ENCODE results near the gene HMGA1. TPM values are rescaled to one million over a fixed set of nuclear protein-coding genes. Genes with fewer than 3 reads are reported as not detected.

The HMGA1 gene
- total RNA-seq, 1 donor from 2014 or later, result 33.4 TPM

GRCh38 chr6:34225551-34225950 is 11.1 kb upstream of the HMGA1 start:
- H3K27ac Mint-ChIP-seq (ENCODE audit: unreplicated experiment), result no peak overlapping the region
- no peaks in the 10 kb centered on the region for H3K9me3 Mint-ChIP-seq (ENCODE audit: low read depth)
- DNase-seq (ENCODE audit: low spot score), result no peak
- no peak overlapping the region for H3K4me3 Mint-ChIP-seq (ENCODE audit: unreplicated experiment)
- TF ChIP-seq CTCF (IDR thresholded peaks at IDR 0.05), result no peak
- H3K4me1 Mint-ChIP-seq (ENCODE audit: low read depth), result peaks cover 13% of the 10 kb centered on the region
- H3K36me3 Mint-ChIP-seq (ENCODE audit: low read depth), result no peaks in the 10 kb centered on the region
- no peaks in the 10 kb centered on the region for H3K27me3 Mint-ChIP-seq (ENCODE audit: low read depth)

- Mint-ChIP-seq H3K36me3 (ENCODE audit: low read depth) (no peaks in the 10 kb centered on the region), H3K27ac (ENCODE audit: unreplicated experiment) (no peak overlapping the region), H3K4me1 (ENCODE audit: low read depth) (peaks cover 13% of the 10 kb centered on the region), H3K9me3 (ENCODE audit: low read depth) (no peaks in the 10 kb centered on the region), H3K4me3 (ENCODE audit: unreplicated experiment) (no peak overlapping the region), H3K27me3 (ENCODE audit: low read depth) (no peaks in the 10 kb centered on the region)
- TF ChIP-seq CTCF (IDR thresholded peaks at IDR 0.05), result no peak
- no peak for DNase-seq (ENCODE audit: low spot score)
Measured at GRCh38 chr6:34226066-34226465, 10.6 kb upstream of the HMGA1 start.

- no peaks in the 10 kb centered on the region for H3K9me3 Mint-ChIP-seq (ENCODE audit: low read depth)
- peaks cover 13% of the 10 kb centered on the region for H3K4me1 Mint-ChIP-seq (ENCODE audit: low read depth)
- no peak overlapping the region for H3K4me3 Mint-ChIP-seq (ENCODE audit: unreplicated experiment)
- no peak for DNase-seq (ENCODE audit: low spot score)
- H3K27me3 Mint-ChIP-seq (ENCODE audit: low read depth), result no peaks in the 10 kb centered on the region
- TF ChIP-seq CTCF (IDR thresholded peaks at IDR 0.05), result no peak
- H3K27ac Mint-ChIP-seq (ENCODE audit: unreplicated experiment), result no peak overlapping the region
- H3K36me3 Mint-ChIP-seq (ENCODE audit: low read depth), result no peaks in the 10 kb centered on the region
Measured at GRCh38 chr6:34226731-34227586, 9.7 kb upstream of the HMGA1 start.

GRCh38 chr6:34227761-34228421 is 8.8 kb upstream of the HMGA1 start:
- Mint-ChIP-seq H3K27me3 (ENCODE audit: low read depth) (no peaks in the 10 kb centered on the region), H3K27ac (ENCODE audit: unreplicated experiment) (no peak overlapping the region)

More at GRCh38 chr6:34227761-34228421, 8.8 kb upstream of the HMGA1 start:
- Mint-ChIP-seq H3K4me3 (ENCODE audit: unreplicated experiment) (no peak overlapping the region), H3K4me1 (ENCODE audit: low read depth) (peaks cover 13% of the 10 kb centered on the region), H3K9me3 (ENCODE audit: low read depth) (no peaks in the 10 kb centered on the region), H3K36me3 (ENCODE audit: low read depth) (no peaks in the 10 kb centered on the region)
- DNase-seq (ENCODE audit: low spot score), result no peak
- no peak for TF ChIP-seq CTCF (IDR thresholded peaks at IDR 0.05)

Data from chondrocyte (in vitro differentiated cells).